ENCODE results near the gene NETO2. TPM values are rescaled to one million over a fixed set of nuclear protein-coding genes. Genes with fewer than 3 reads are reported as not detected.
"Not testable (repeated sequence)": the region's sequence is repeated elsewhere in the genome, so short reads cannot be mapped to it uniquely, and the experiment has no call there.

The NETO2 gene
- total and polyA plus RNA-seq, 4 donors: 0.20 to 1.6 (median 0.37) TPM

- H3K27me3 ChIP-seq (ENCODE audit: control insufficient read depth in 4 of 4, insufficient read depth in 4 of 4, low read length in 3 of 4): no peaks in the 10 kb centered on the region
- no peak for DNase-seq (ENCODE audit: low spot score)
- no peak for TF ChIP-seq HNF4A (conservative IDR thresholded peaks at IDR 0.05)
- no peak for TF ChIP-seq TAF1 (conservative IDR thresholded peaks at IDR 0.05)
- no peak for TF ChIP-seq GABPA (IDR thresholded peaks at IDR 0.05 in 1 of 2, conservative IDR thresholded peaks at IDR 0.05 in 1 of 2)
- no peak for TF ChIP-seq EGR1 (IDR thresholded peaks at IDR 0.05; ENCODE audit: low read depth in 2 of 2)
- no peak for TF ChIP-seq NR2F2 (IDR thresholded peaks at IDR 0.05)
- no peak for TF ChIP-seq RAD21 (IDR thresholded peaks at IDR 0.05)
- TF ChIP-seq, protein P1, sequence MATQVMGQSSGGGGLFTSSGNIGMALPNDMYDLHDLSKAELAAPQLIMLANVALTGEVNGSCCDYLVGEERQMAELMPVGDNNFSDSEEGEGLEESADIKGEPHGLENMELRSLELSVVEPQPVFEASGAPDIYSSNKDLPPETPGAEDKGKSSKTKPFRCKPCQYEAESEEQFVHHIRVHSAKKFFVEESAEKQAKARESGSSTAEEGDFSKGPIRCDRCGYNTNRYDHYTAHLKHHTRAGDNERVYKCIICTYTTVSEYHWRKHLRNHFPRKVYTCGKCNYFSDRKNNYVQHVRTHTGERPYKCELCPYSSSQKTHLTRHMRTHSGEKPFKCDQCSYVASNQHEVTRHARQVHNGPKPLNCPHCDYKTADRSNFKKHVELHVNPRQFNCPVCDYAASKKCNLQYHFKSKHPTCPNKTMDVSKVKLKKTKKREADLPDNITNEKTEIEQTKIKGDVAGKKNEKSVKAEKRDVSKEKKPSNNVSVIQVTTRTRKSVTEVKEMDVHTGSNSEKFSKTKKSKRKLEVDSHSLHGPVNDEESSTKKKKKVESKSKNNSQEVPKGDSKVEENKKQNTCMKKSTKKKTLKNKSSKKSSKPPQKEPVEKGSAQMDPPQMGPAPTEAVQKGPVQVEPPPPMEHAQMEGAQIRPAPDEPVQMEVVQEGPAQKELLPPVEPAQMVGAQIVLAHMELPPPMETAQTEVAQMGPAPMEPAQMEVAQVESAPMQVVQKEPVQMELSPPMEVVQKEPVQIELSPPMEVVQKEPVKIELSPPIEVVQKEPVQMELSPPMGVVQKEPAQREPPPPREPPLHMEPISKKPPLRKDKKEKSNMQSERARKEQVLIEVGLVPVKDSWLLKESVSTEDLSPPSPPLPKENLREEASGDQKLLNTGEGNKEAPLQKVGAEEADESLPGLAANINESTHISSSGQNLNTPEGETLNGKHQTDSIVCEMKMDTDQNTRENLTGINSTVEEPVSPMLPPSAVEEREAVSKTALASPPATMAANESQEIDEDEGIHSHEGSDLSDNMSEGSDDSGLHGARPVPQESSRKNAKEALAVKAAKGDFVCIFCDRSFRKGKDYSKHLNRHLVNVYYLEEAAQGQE (IDR thresholded peaks at IDR 0.05): no peak
- TF ChIP-seq, protein P2, sequence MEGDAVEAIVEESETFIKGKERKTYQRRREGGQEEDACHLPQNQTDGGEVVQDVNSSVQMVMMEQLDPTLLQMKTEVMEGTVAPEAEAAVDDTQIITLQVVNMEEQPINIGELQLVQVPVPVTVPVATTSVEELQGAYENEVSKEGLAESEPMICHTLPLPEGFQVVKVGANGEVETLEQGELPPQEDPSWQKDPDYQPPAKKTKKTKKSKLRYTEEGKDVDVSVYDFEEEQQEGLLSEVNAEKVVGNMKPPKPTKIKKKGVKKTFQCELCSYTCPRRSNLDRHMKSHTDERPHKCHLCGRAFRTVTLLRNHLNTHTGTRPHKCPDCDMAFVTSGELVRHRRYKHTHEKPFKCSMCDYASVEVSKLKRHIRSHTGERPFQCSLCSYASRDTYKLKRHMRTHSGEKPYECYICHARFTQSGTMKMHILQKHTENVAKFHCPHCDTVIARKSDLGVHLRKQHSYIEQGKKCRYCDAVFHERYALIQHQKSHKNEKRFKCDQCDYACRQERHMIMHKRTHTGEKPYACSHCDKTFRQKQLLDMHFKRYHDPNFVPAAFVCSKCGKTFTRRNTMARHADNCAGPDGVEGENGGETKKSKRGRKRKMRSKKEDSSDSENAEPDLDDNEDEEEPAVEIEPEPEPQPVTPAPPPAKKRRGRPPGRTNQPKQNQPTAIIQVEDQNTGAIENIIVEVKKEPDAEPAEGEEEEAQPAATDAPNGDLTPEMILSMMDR (IDR thresholded peaks at IDR 0.05; ENCODE audit: low read depth, low read length, missing input control): no peak
- TF ChIP-seq YY1 (IDR thresholded peaks at IDR 0.05): no peak
- no peak for TF ChIP-seq SP1 (IDR thresholded peaks at IDR 0.05)
- no peaks in the 10 kb centered on the region for H3K9me3 ChIP-seq (ENCODE audit: control insufficient read depth in 4 of 4, low read length in 3 of 4)
- no peaks in the 10 kb centered on the region for H3K36me3 ChIP-seq (ENCODE audit: control insufficient read depth in 4 of 4, insufficient read depth in 3 of 4, low read depth in 1 of 4, low read length in 3 of 4)
- no peak overlapping the region for H3K27ac ChIP-seq (ENCODE audit: low read depth in 1 of 2, low read length in 2 of 2)
- H3K9ac ChIP-seq (ENCODE audit: low read depth in 1 of 2, low read length in 2 of 2): no peak overlapping the region
- 95% methylated on average over 4 of the region's 4 CpGs for WGBS
- no peak overlapping the region for H3K4me3 ChIP-seq (ENCODE audit: low read depth in 1 of 3, low read length in 3 of 3)
- H3K4me1 ChIP-seq (ENCODE audit: control insufficient read depth in 4 of 4, insufficient read depth in 4 of 4, low read length in 3 of 4): no peaks in the 10 kb centered on the region
Measured at GRCh38 chr16:47056688-47057629, 86.8 kb downstream of the NETO2 start.

DNA sequence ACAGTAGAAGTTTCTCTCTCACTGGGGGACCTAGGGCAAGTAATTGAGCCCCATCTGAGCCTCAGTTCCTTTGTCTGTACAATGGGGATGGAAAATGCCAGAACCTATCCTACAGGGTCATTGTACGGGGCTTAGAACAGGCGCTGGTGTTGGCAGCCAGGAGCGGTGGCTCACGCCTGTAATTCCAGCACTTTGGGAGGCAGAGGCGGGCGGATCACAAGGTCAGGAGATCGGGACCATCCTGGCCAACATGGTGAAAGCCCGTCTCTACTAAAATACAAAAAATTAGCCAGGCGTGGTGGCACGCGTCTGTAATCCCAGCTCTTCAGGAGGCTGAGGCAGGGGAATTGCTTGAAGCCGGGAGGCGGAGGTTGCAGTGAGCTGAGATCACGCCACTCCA, 87.7 kb downstream of the NETO2 start:
- not testable (repeated sequence) for H3K9ac ChIP-seq (ENCODE audit: low read depth in 1 of 2, low read length in 2 of 2); H3K27ac ChIP-seq (ENCODE audit: low read depth in 1 of 2, low read length in 2 of 2); H3K9me3 ChIP-seq (ENCODE audit: control insufficient read depth in 4 of 4, low read length in 3 of 4); H3K36me3 ChIP-seq (ENCODE audit: control insufficient read depth in 4 of 4, insufficient read depth in 3 of 4, low read depth in 1 of 4, low read length in 3 of 4); H3K4me1 ChIP-seq (ENCODE audit: control insufficient read depth in 4 of 4, insufficient read depth in 4 of 4, low read length in 3 of 4); H3K4me3 ChIP-seq (ENCODE audit: low read depth in 1 of 3, low read length in 3 of 3); DNase-seq (ENCODE audit: low spot score); H3K27me3 ChIP-seq (ENCODE audit: control insufficient read depth in 4 of 4, insufficient read depth in 4 of 4, low read length in 3 of 4)
- WGBS: 93% methylated on average over 14 of the region's 14 CpGs
